ENCODE data around the gene DNAH1. TPM values are rescaled to one million over a fixed set of nuclear protein-coding genes. Genes with fewer than 3 reads are reported as not detected.

DNAH1 gene
- total RNA-seq, 5 donors from 2014 or later (not counting 1 experiment from before 2014, with no cell fraction given) = 41.5 to 72.0 (median 44.2) TPM

DNA sequence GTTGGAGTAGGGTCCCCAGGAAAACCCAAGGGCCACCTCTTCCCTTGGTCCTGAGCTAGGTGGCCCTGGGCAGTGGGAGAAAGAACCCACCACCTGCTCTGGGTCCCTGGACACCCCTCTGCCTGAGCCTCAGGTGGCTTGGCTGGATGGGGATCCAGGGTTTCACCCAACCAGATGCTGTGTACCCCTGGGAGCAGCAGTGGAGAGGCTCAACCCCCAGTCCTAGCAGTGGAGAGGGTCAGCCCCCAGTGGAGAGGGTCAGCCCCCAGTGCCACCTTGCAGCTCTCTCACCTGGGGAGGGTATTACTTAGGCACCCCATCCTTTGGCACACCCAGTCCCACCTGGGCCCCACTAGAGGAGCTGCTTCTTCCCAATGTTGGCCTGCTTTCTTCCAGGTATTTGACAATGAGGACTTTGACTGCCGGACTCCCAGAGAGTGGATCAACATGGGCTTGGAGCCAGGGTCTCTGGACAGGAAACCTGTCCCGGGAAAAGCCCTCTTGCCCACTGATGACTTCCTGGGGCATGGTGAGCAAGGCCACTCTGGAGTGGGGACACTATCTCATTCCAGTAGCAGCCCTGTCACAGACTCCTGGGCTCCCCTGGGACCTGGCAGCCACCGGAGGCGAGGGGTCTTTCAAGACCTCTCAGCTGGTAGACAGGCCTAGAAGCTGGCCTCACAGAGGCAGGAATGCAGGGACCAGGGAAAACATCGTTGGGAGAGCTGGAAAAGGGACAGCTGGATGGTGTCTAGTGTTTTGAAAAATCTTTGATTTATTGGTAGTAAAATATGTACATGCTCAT lies 11.6 kb downstream of the DNAH1 start:
- H3K4me3 Mint-ChIP-seq = no peak overlapping the region

DNA sequence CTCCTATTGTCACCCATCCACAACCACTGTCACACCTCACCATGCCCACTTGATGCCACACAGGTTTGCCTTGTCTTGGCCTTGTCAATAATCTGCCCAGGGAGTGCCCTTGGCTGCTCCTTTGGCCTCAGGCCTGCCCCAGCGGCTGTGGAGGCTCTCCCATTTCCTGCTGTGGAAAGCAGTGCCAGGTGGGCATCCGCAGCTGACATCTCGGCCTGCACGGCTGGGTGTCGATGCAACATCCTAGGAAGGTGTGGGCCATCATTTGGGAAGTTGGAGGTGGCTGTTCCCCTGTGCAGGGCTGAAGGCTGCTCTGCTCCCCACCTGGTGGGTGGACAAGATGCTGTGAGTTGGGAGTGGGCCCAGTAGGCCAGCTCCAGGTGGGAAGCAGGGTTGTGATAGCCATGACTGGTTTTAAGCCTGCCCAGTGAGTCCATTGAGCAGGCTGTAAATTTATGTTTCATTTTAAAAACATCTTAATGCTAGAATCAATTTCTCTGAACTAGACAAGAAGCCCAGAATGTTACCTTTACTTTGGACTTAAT lies 12.5 kb downstream of the DNAH1 start:
- H3K4me1 ChIP-seq (ENCODE audit: control insufficient read depth in 1 of 2, extremely low read depth in 1 of 2, insufficient read depth in 2 of 2, low read length in 2 of 2) = no peaks in the 10 kb centered on the region
- ChIA-PET POLR2A (no interaction called here), CTCF (interaction anchor here in 1 of 2 donors (1.2 kb wide), 1 partner anchor 10 kb away, joined by 4 read pairs; no protein-coding TSS in a partner anchor)
- H3K4me1 Mint-ChIP-seq = no peaks in the 10 kb centered on the region
- H3K9me3 Mint-ChIP-seq = no peaks in the 10 kb centered on the region
- H3K4me3 Mint-ChIP-seq = no peak overlapping the region
- H3K27ac ChIP-seq (ENCODE audit: low read length) = no peak overlapping the region
- no peak overlapping the region for H3K27ac Mint-ChIP-seq
- no peak for ATAC-seq (replicated peaks in 1 of 4)
- no peak overlapping the region for H3K4me3 ChIP-seq (ENCODE audit: control insufficient read depth in 1 of 2, extremely low read depth in 1 of 2, low read length in 1 of 2)
- peaks cover 7 to 10% of the 10 kb centered on the region in 2 donors for H3K36me3 ChIP-seq (ENCODE audit: control insufficient read depth in 2 of 2, extremely low read depth in 1 of 2, insufficient read depth in 1 of 2, low read length in 1 of 2)
- no peak for DNase-seq
- H3K36me3 Mint-ChIP-seq = peaks cover 8% of the 10 kb centered on the region
- H3K27me3 ChIP-seq (replicated peaks in 1 of 2; ENCODE audit: control insufficient read depth in 2 of 2, extremely low read depth in 1 of 2, insufficient read depth in 2 of 2, low read length in 1 of 2) = no peaks in the 10 kb centered on the region
- WGBS (ENCODE audit: insufficient coverage) = 96% methylated on average over 5 of the region's 5 CpGs
- H3K27me3 Mint-ChIP-seq = no peaks in the 10 kb centered on the region
- H3K9me3 ChIP-seq = no peaks in the 10 kb centered on the region

More for the DNA sequence above, 11.6 kb downstream of the DNAH1 start:
- Mint-ChIP-seq H3K27me3 (no peaks in the 10 kb centered on the region), H3K4me1 (no peaks in the 10 kb centered on the region), H3K36me3 (peaks cover 12% of the 10 kb centered on the region), H3K9me3 (no peaks in the 10 kb centered on the region), H3K27ac (no peak overlapping the region)
- POLR2A ChIA-PET = no interaction called here
- no peak overlapping the region for H3K27ac ChIP-seq (ENCODE audit: low read length)
- peaks cover 7 to 10% of the 10 kb centered on the region in 2 donors for H3K36me3 ChIP-seq (ENCODE audit: control insufficient read depth in 2 of 2, extremely low read depth in 1 of 2, insufficient read depth in 1 of 2, low read length in 1 of 2)
- no peaks in the 10 kb centered on the region for H3K4me1 ChIP-seq (ENCODE audit: control insufficient read depth in 1 of 2, extremely low read depth in 1 of 2, insufficient read depth in 2 of 2, low read length in 2 of 2)
- ATAC-seq (replicated peaks in 1 of 4) = no peak
- H3K27me3 ChIP-seq (replicated peaks in 1 of 2; ENCODE audit: control insufficient read depth in 2 of 2, extremely low read depth in 1 of 2, insufficient read depth in 2 of 2, low read length in 1 of 2) = no peaks in the 10 kb centered on the region
- H3K4me3 ChIP-seq (ENCODE audit: control insufficient read depth in 1 of 2, extremely low read depth in 1 of 2, low read length in 1 of 2) = no peak overlapping the region
- no peak for DNase-seq
- WGBS (ENCODE audit: insufficient coverage) = 88% methylated on average over 5 of the region's 5 CpGs
- CTCF ChIA-PET = no interaction called here
- H3K9me3 ChIP-seq = no peaks in the 10 kb centered on the region

DNA sequence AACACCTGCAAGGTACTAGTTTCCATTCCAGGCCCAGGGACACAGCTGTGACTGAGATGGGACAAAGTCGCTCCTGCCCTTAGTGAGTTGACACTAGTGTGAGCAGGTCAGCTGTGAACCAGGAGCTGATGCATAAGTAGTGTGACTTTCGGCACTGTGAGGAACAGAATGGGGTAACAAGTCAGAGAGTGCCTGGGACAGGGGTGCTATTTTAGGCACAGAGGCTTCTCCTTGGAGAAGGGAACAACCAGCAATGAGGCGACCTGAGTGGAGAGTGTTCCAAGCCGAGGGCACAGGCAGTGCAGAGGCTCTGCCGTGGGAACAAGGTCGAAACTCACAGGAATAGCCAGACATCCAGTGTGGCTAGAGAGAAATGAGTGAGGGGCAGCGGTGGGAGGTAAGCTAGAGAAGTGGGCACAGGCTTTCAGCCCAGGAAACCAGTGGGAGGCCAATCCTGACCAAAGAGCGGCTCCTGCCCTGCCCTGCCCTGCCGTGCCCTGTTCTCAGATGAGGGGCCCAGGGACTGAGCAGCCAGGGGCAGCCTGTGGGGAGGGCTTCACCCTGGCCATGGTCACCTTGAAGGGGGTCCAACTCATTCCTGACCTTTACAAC lies 14.2 kb downstream of the DNAH1 start:
- Mint-ChIP-seq H3K4me1 (no peaks in the 10 kb centered on the region), H3K27me3 (no peaks in the 10 kb centered on the region), H3K9me3 (no peaks in the 10 kb centered on the region), H3K27ac (no peak overlapping the region), H3K4me3 (no peak overlapping the region), H3K36me3 (peaks cover 8% of the 10 kb centered on the region)
- H3K27me3 ChIP-seq (replicated peaks in 1 of 2; ENCODE audit: control insufficient read depth in 2 of 2, extremely low read depth in 1 of 2, insufficient read depth in 2 of 2, low read length in 1 of 2) = no peaks in the 10 kb centered on the region
- no peak for ATAC-seq (replicated peaks in 1 of 4)
- no peaks in the 10 kb centered on the region for H3K4me1 ChIP-seq (ENCODE audit: control insufficient read depth in 1 of 2, extremely low read depth in 1 of 2, insufficient read depth in 2 of 2, low read length in 2 of 2)
- CTCF ChIA-PET = no interaction called here
- H3K4me3 ChIP-seq (ENCODE audit: control insufficient read depth in 1 of 2, extremely low read depth in 1 of 2, low read length in 1 of 2) = no peak overlapping the region
- peaks cover 13 to 14% of the 10 kb centered on the region in 2 donors for H3K36me3 ChIP-seq (ENCODE audit: control insufficient read depth in 2 of 2, extremely low read depth in 1 of 2, insufficient read depth in 1 of 2, low read length in 1 of 2)
- 95% methylated on average over 8 of the region's 9 CpGs for WGBS (ENCODE audit: insufficient coverage)
- H3K9me3 ChIP-seq = no peaks in the 10 kb centered on the region
- DNase-seq = no peak
- H3K27ac ChIP-seq (ENCODE audit: low read length) = no peak overlapping the region
- POLR2A ChIA-PET = no interaction called here

- DNase-seq = no peak
- CTCF ChIA-PET = no interaction called here
- H3K36me3 Mint-ChIP-seq = peaks cover 8% of the 10 kb centered on the region
- H3K36me3 ChIP-seq (ENCODE audit: control insufficient read depth in 2 of 2, extremely low read depth in 1 of 2, insufficient read depth in 1 of 2, low read length in 1 of 2) = peaks cover 11 to 13% of the 10 kb centered on the region in 2 donors
- H3K27ac ChIP-seq (ENCODE audit: low read length) = no peak overlapping the region
- H3K4me3 Mint-ChIP-seq = no peak overlapping the region
- no peak for ATAC-seq (replicated peaks in 1 of 4)
- no peaks in the 10 kb centered on the region for H3K27me3 ChIP-seq (replicated peaks in 1 of 2; ENCODE audit: control insufficient read depth in 2 of 2, extremely low read depth in 1 of 2, insufficient read depth in 2 of 2, low read length in 1 of 2)
- no peak overlapping the region for H3K27ac Mint-ChIP-seq
- 91% methylated on average over 9 of the region's 12 CpGs for WGBS (ENCODE audit: insufficient coverage)
- no peaks in the 10 kb centered on the region for H3K9me3 ChIP-seq
- H3K27me3 Mint-ChIP-seq = no peaks in the 10 kb centered on the region
- H3K4me1 Mint-ChIP-seq = no peaks in the 10 kb centered on the region
- H3K4me1 ChIP-seq (ENCODE audit: control insufficient read depth in 1 of 2, extremely low read depth in 1 of 2, insufficient read depth in 2 of 2, low read length in 2 of 2) = no peaks in the 10 kb centered on the region
- POLR2A ChIA-PET = no interaction called here
- no peak overlapping the region for H3K4me3 ChIP-seq (ENCODE audit: control insufficient read depth in 1 of 2, extremely low read depth in 1 of 2, low read length in 1 of 2)
- H3K9me3 Mint-ChIP-seq = no peaks in the 10 kb centered on the region
These were observed 15.0 kb downstream of the DNAH1 start for GRCh38 chr3:52331091-52331490.

GRCh38 chr3:52331906-52332305 lies 15.8 kb downstream of the DNAH1 start:
- ChIA-PET POLR2A (no interaction called here), CTCF (no interaction called here)
- no peaks in the 10 kb centered on the region for H3K4me1 ChIP-seq (ENCODE audit: control insufficient read depth in 1 of 2, extremely low read depth in 1 of 2, insufficient read depth in 2 of 2, low read length in 2 of 2)
- peaks cover 13% of the 10 kb centered on the region for H3K36me3 Mint-ChIP-seq
- H3K36me3 ChIP-seq (ENCODE audit: control insufficient read depth in 2 of 2, extremely low read depth in 1 of 2, insufficient read depth in 1 of 2, low read length in 1 of 2) = peaks cover 11 to 14% of the 10 kb centered on the region in 2 donors
- no peaks in the 10 kb centered on the region for H3K27me3 ChIP-seq (replicated peaks in 1 of 2; ENCODE audit: control insufficient read depth in 2 of 2, extremely low read depth in 1 of 2, insufficient read depth in 2 of 2, low read length in 1 of 2)
- H3K4me1 Mint-ChIP-seq = no peaks in the 10 kb centered on the region
- ATAC-seq (replicated peaks in 1 of 4) = no peak
- 96% methylated on average over 13 of the region's 15 CpGs for WGBS (ENCODE audit: insufficient coverage)
- no peaks in the 10 kb centered on the region for H3K27me3 Mint-ChIP-seq
- no peak for DNase-seq
- H3K27ac ChIP-seq (ENCODE audit: low read length) = no peak overlapping the region
- no peak overlapping the region for H3K27ac Mint-ChIP-seq
- H3K4me3 Mint-ChIP-seq = no peak overlapping the region
- no peaks in the 10 kb centered on the region for H3K9me3 ChIP-seq
- no peak overlapping the region for H3K4me3 ChIP-seq (ENCODE audit: control insufficient read depth in 1 of 2, extremely low read depth in 1 of 2, low read length in 1 of 2)
- no peaks in the 10 kb centered on the region for H3K9me3 Mint-ChIP-seq

GRCh38 chr3:52333869-52334557 lies 17.9 kb downstream of the DNAH1 start:
- Mint-ChIP-seq H3K27ac (no peak overlapping the region), H3K36me3 (peaks cover 11% of the 10 kb centered on the region), H3K27me3 (no peaks in the 10 kb centered on the region), H3K4me1 (no peaks in the 10 kb centered on the region), H3K9me3 (no peaks in the 10 kb centered on the region), H3K4me3 (no peak overlapping the region)
- DNase-seq (no peak), ATAC-seq (replicated peaks in 1 of 4) (no peak)
- Histone ChIP-seq H3K27ac (ENCODE audit: low read length) (no peak overlapping the region), H3K4me3 (ENCODE audit: control insufficient read depth in 1 of 2, extremely low read depth in 1 of 2, low read length in 1 of 2) (no peak overlapping the region), H3K9me3 (no peaks in the 10 kb centered on the region), H3K27me3 (replicated peaks in 1 of 2; ENCODE audit: control insufficient read depth in 2 of 2, extremely low read depth in 1 of 2, insufficient read depth in 2 of 2, low read length in 1 of 2) (no peaks in the 10 kb centered on the region), H3K36me3 (ENCODE audit: control insufficient read depth in 2 of 2, extremely low read depth in 1 of 2, insufficient read depth in 1 of 2, low read length in 1 of 2) (peaks cover 11 to 18% of the 10 kb centered on the region in 2 donors), H3K4me1 (ENCODE audit: control insufficient read depth in 1 of 2, extremely low read depth in 1 of 2, insufficient read depth in 2 of 2, low read length in 2 of 2) (no peaks in the 10 kb centered on the region)
- ChIA-PET POLR2A (interaction anchor here (0.6 kb wide), 2 partner anchors 72 to 108 kb away, joined by 3 to 12 read pairs; no protein-coding TSS in a partner anchor), CTCF (interaction anchor here (1.1 to 1.2 kb wide), 2 partner anchors 97 to 103 kb away, joined by 3 to 8 read pairs; no protein-coding TSS in a partner anchor)
- WGBS (ENCODE audit: insufficient coverage) = no CpG with 5 or more reads among the region's 4 CpGs

All from T-cell (primary cell).